OCI-LY3 (cell line): Measurements from ENCODE around the gene ANKRD44.

Source experiments
- H2AFZ ChIP-seq: fragments of 200-600, 300-600 bp; shearing (Covaris generic); 2 replicates; pipeline ENCODE4 v1.6.0; 2014; ENCODE audit warnings: antibody characterized with exemption, low read depth, low read length
- H3K27ac ChIP-seq: fragments of 200-600, 300-600 bp; sonication (generic); 2 replicates; pipeline ENCODE4 v1.5.1; 2014; ENCODE audit warnings: mild to moderate bottlenecking, low read length, moderate library complexity, mixed read lengths
- H3K27me3 ChIP-seq: fragments of 200-600, 300-600 bp; sonication (generic); 2 replicates; pipeline ENCODE4 v1.6.1; 2014; ENCODE audit warnings: low read depth, low read length, mixed read lengths
- H3K36me3 ChIP-seq: fragments of 200-600, 300-600 bp; sonication (generic); replicated peaks from 2 replicates; pipeline ENCODE3; 2014; ENCODE audit warnings: low read depth, low read length, mixed read lengths
- H3K4me1 ChIP-seq: fragments of 300-600, 200-600 bp; sonication (generic); 2 replicates; pipeline ENCODE4 v1.6.1; 2014; ENCODE audit warnings: low read length, mixed read lengths
- H3K4me2 ChIP-seq: fragments of 200-600, 300-600 bp; sonication (generic); 2 replicates; pipeline ENCODE4 v1.6.1; 2014; ENCODE audit warnings: low read length, mixed read lengths
- H3K4me3 ChIP-seq: fragments of 300-600, 200-600 bp; sonication (generic); 2 replicates; pipeline ENCODE4 v1.5.1; 2014; ENCODE audit warnings: antibody characterized with exemption, mild to moderate bottlenecking, low read length, moderate library complexity
- H3K79me2 ChIP-seq: fragments of 300-600, 200-600 bp; shearing (Covaris generic); 2 replicates; pipeline ENCODE4 v1.6.1; 2014; ENCODE audit warnings: mild to moderate bottlenecking, low read length, mixed read lengths
- H3K9ac ChIP-seq: fragments of 300-600, 200-600 bp; shearing (Covaris generic); 2 replicates; pipeline ENCODE4 v1.6.0; 2014; ENCODE audit warnings: mild to moderate bottlenecking, low read length, moderate library complexity
- H3K9me3 ChIP-seq: fragments of 200-600, 300-600 bp; shearing (Covaris generic); 2 replicates; pipeline ENCODE4 v1.6.1; 2014; ENCODE audit warnings: low read length, mixed read lengths; ENCODE audit not compliant: insufficient read depth
- H4K20me1 ChIP-seq: fragments of 200-600, 300-600 bp; sonication (generic); 2 replicates; pipeline ENCODE4 v1.6.1; 2016; ENCODE audit warnings: low read length, mixed read lengths; ENCODE audit not compliant: insufficient read depth
- CTCF ChIP-seq: fragments of 200-600, 300-600 bp; sonication (generic); IDR thresholded peaks from 2 replicates; pipeline ENCODE4 v1.5.1; 2014; ENCODE audit warnings: antibody characterized with exemption, low read length, low read depth
- EZH2phosphoT487 ChIP-seq: fragments of 200-600 bp; shearing (Covaris generic); IDR thresholded peaks from 2 replicates; pipeline ENCODE4 v1.6.1; 2018; ENCODE audit warnings: antibody characterized with exemption, mixed run types, low read depth

Gene ANKRD44

GRCh38 chr2:197208024-197208423, 102.6 kb downstream of the ANKRD44 start:
- no peak overlapping the region for H2AFZ ChIP-seq
- no peaks in the 10 kb centered on the region for H4K20me1 ChIP-seq
- H3K36me3 ChIP-seq, result peaks cover 14% of the 10 kb centered on the region
- no peak overlapping the region for H3K27ac ChIP-seq
- peak overlapping the region; percentile 24 for H3K4me2 ChIP-seq
- no peak overlapping the region for H3K9ac ChIP-seq
- peaks cover 65% of the 10 kb centered on the region for H3K4me1 ChIP-seq
- TF ChIP-seq EZH2phosphoT487 (no peak), CTCF (no peak)
- H3K4me3 ChIP-seq, result no peak overlapping the region
- H3K9me3 ChIP-seq, result no peaks in the 10 kb centered on the region
- no peaks in the 10 kb centered on the region for H3K27me3 ChIP-seq
- H3K79me2 ChIP-seq, result 0 out of 2 replicates have a peak, but pooled peaks cover 7% of the 10 kb centered on the region

GRCh38 chr2:197207598-197207997, 103.0 kb downstream of the ANKRD44 start:
- Histone ChIP-seq H4K20me1 (no peaks in the 10 kb centered on the region), H3K9me3 (no peaks in the 10 kb centered on the region), H3K4me2 (peak overlapping the region; percentile 24), H3K79me2 (0 out of 2 replicates have a peak, but pooled peaks cover 7% of the 10 kb centered on the region), H3K4me1 (peaks cover 61% of the 10 kb centered on the region), H3K27ac (no peak overlapping the region), H3K27me3 (no peaks in the 10 kb centered on the region), H3K4me3 (no peak overlapping the region), H2AFZ (no peak overlapping the region), H3K9ac (0 out of 2 replicates have a peak overlapping the region, but pooled peaks have one; percentile 5), H3K36me3 (peaks cover 18% of the 10 kb centered on the region)
- TF ChIP-seq CTCF (peak; percentile 16; the same call in 1 of the 2 replicates), EZH2phosphoT487 (no peak)

- no peaks in the 10 kb centered on the region for H4K20me1 ChIP-seq
- H3K4me3 ChIP-seq, result no peak overlapping the region
- no peaks in the 10 kb centered on the region for H3K9me3 ChIP-seq
- TF ChIP-seq CTCF (no peak), EZH2phosphoT487 (no peak)
- no peak overlapping the region for H2AFZ ChIP-seq
- H3K4me1 ChIP-seq, result peaks cover 56% of the 10 kb centered on the region
- no peak overlapping the region for H3K27ac ChIP-seq
- no peak overlapping the region for H3K9ac ChIP-seq
- H3K36me3 ChIP-seq, result peaks cover 18% of the 10 kb centered on the region
- peak overlapping the region; percentile 24 for H3K4me2 ChIP-seq
- no peaks in the 10 kb centered on the region for H3K27me3 ChIP-seq
- 0 out of 2 replicates have a peak, but pooled peaks cover 4% of the 10 kb centered on the region for H3K79me2 ChIP-seq
Measured at GRCh38 chr2:197207106-197207505, 103.5 kb downstream of the ANKRD44 start.

GRCh38 chr2:197205585-197206215, 104.9 kb downstream of the ANKRD44 start:
- Histone ChIP-seq H3K36me3 (peaks cover 18% of the 10 kb centered on the region), H4K20me1 (no peaks in the 10 kb centered on the region), H3K4me3 (no peak overlapping the region), H3K4me2 (peak overlapping the region; percentile 67), H2AFZ (no peak overlapping the region), H3K4me1 (peaks cover 49% of the 10 kb centered on the region), H3K79me2 (0 out of 2 replicates have a peak, but pooled peaks cover 2% of the 10 kb centered on the region), H3K27me3 (no peaks in the 10 kb centered on the region), H3K27ac (no peak overlapping the region), H3K9me3 (no peaks in the 10 kb centered on the region), H3K9ac (peak overlapping the region; percentile 12; the same call in 1 of the 2 replicates)
- TF ChIP-seq EZH2phosphoT487 (no peak), CTCF (peak; percentile 28; the same call in 1 of the 2 replicates)
